NCI-H2029 treated with DMSO at 0.1 percent for 48 hours (cell line): ENCODE data around the gene RELN.

Source experiments
- DNase-seq: peaks from one replicate; lab custom pipeline; 2025; lab: John Stamatoyannopoulos, UW

RELN gene

GRCh38 chr7:103474956-103475355, 514.5 kb downstream of the RELN start:
- DNase-seq: no peak

GRCh38 chr7:103469095-103469948, 520.1 kb downstream of the RELN start:
- DNase-seq: no peak

GRCh38 chr7:103466814-103467213, 522.6 kb downstream of the RELN start:
- DNase-seq: no peak

GRCh38 chr7:103462358-103462757, 527.1 kb downstream of the RELN start:
- no peak for DNase-seq

GRCh38 chr7:103447073-103447960, 542.1 kb downstream of the RELN start:
- peak; percentile 73 for DNase-seq

DNA sequence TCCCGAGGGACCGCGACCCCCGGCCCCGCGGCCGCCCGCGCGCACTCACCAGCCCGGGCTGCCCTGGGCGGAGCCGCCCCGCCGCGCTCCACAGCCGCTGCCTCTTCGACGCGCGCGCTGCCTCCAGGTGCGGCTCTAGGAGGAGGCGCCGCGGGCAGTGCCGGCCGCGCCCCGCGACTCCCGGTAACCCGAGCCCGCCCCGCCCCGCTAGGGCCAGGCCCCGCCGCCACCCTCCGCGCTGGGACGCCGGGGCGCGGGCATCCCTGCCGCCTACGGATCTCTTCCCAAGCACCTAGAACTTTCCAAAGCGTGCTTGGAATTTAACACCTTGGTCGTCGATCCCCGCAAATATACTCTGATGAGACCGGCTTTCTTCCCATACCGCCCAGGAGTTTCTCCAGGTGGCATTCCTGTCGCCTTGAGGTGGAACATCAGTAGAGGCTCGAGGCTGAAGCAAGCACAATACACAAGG, 543.4 kb downstream of the RELN start, which contains the start of gene SLC26A5:
TSS of gene SLC26A5 (minus strand) at position 159 of the 472 bp plus-strand sequence. CDS start 24,693 bp downstream, outside the sequence.
- DNase-seq: peak; percentile 46

DNA sequence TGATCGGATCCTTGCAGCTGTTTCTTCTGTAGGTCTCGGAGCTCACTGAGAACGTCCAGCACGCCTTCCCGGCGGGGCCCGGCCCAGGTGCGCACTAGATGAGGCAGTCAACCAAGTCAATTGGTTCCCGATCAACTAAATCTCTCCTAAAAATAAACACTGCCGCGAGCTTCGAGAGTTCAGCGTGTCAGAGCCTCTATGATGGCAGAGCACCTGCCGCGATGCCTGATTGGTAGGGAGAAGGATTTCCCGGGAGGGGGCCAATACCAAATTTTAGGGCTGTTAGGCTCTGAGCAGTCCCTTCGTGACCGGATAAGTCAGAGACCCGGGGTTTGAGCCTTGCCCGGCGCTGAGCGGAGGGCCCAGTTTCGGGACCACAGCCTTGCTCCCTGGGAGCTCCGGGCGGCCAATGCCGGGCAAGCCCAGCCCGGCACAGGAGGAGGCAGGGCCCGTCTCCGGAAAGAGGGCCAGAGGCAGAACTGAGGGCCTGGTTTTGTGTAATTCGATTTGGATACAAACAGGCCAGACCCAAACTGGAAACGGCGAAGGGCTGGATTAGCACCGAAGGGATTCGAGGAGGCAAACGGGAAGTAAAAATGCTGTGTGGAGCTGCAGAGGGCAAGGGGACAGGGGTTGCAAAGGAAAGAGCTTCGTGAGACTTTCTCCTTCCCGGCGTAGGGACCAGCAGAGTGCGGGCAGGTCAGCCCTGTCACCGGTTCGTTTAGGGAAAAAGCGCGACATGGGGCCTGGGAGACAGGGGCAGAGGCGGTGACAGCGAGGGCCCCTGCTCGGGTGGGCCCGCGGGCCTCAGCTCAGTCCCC, 544.0 kb downstream of the RELN start:
- DNase-seq: peak; percentile 11

- no peak for DNase-seq
Observed at GRCh38 chr7:103439661-103440060, 549.8 kb downstream of the RELN start.

- DNase-seq: no peak
Observed at GRCh38 chr7:103437623-103438022, 551.8 kb downstream of the RELN start.

- no peak for DNase-seq
Observed at GRCh38 chr7:103432712-103433111, 556.7 kb downstream of the RELN start.

- DNase-seq: no peak
Observed at GRCh38 chr7:103425177-103425576, 564.3 kb downstream of the RELN start.

DNA sequence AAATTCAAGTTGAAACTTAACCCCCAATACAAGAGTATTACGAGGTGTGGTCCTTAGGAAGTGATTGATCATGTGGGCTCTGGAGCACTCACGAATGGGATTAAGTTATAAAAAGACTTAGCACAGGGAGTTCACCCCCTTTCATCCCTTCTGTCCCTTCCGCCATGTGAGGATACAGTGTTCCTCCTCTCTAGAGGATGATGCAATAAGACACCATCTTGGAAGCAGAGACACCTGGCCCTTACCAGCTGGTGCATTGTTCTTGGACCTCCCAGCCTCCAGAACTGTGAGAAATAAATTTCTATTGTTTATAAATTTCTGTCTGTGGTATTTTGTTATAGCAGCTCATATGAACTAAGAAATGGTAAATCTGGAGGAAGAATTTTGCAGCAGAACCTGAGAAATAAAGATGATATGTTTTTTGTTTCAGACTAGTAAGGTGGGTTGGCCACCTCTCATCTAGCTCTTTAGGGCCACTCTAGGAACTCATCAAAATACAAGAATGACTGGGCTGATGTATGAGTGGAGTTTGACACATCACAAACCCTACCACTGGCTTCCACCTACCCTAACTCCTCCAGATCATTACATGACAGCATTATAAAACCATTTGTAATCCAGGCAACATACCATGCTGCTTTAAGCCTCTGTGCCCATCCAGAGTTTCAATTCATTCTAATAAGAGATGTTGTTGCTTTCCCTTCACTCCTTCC, 565.8 kb downstream of the RELN start:
- no peak for DNase-seq
